DOHH2 (cell line): ENCODE data around the gene ARHGEF4.

Experiments
- H3F3A ChIP-seq: fragments of 200-600 bp; sonication (generic), shearing (Covaris generic); 2 replicates; pipeline ENCODE4 v1.6.0; 2016; ENCODE audit warnings: antibody characterized with exemption, mild to moderate bottlenecking; ENCODE audit not compliant: control insufficient read depth, insufficient read depth
- H3K27ac ChIP-seq: fragments of 200-600 bp; sonication (generic); 2 replicates; pipeline ENCODE4 v1.5.1; 2014; ENCODE audit warnings: low read depth, mild to moderate bottlenecking, low read length, moderate library complexity
- H3K27me3 ChIP-seq: fragments of 200-600 bp; sonication (generic); 2 replicates; pipeline ENCODE4 v1.6.1; 2014; ENCODE audit warnings: mild to moderate bottlenecking, low read length, mixed read lengths; ENCODE audit not compliant: control insufficient read depth
- H3K36me3 ChIP-seq: fragments of 200-600 bp; sonication (generic); 2 replicates; pipeline ENCODE4 v1.6.1; 2014; ENCODE audit warnings: mild to moderate bottlenecking, low read length, moderate library complexity, mixed read lengths; ENCODE audit not compliant: control insufficient read depth
- H3K4me1 ChIP-seq: fragments of 200-600 bp; sonication (generic); 2 replicates; pipeline ENCODE4 v1.6.1; 2014; ENCODE audit warnings: mild to moderate bottlenecking, low read length, mixed read lengths; ENCODE audit not compliant: control insufficient read depth
- H3K4me2 ChIP-seq: fragments of 200-600 bp; sonication (generic); 2 replicates; pipeline ENCODE4 v1.6.0; 2014; ENCODE audit warnings: mild to moderate bottlenecking, low read length, moderate library complexity
- H3K4me3 ChIP-seq: fragments of 200-600 bp; sonication (generic); 2 replicates; pipeline ENCODE4 v1.5.1; 2014; ENCODE audit warnings: mild to moderate bottlenecking, low read length, mixed read lengths
- H3K79me2 ChIP-seq: fragments of 200-600 bp; sonication (generic); 2 replicates; pipeline ENCODE4 v1.6.1; 2014; ENCODE audit warnings: mild to moderate bottlenecking, low read length, mixed read lengths; ENCODE audit not compliant: control insufficient read depth
- H3K9me2 ChIP-seq: fragments of 200-600 bp; sonication (generic); replicated peaks from 2 replicates; pipeline ENCODE4 v1.6.1; 2014; ENCODE audit warnings: mild to moderate bottlenecking, low read length, mixed read lengths; ENCODE audit not compliant: control insufficient read depth
- H3K9me3 ChIP-seq: fragments of 200-600 bp; sonication (generic); 2 replicates; pipeline ENCODE4 v1.6.1; 2014; ENCODE audit warnings: antibody characterized with exemption, low read length, mixed read lengths; ENCODE audit not compliant: control insufficient read depth, insufficient read depth
- H4K20me1 ChIP-seq: fragments of 200-600 bp; sonication (generic); 2 replicates; pipeline ENCODE4 v1.6.0; 2014; ENCODE audit warnings: low read depth, mild to moderate bottlenecking, antibody characterized with exemption, low read length, moderate library complexity; ENCODE audit not compliant: control insufficient read depth, insufficient read depth
- CTCF ChIP-seq: fragments of 200-600 bp; sonication (generic); IDR thresholded peaks from one replicate; pipeline ENCODE4 v1.5.1; 2014; ENCODE audit warnings: antibody characterized with exemption, mild to moderate bottlenecking, low read depth, low read length; ENCODE audit not compliant: poor library complexity, severe bottlenecking
- EZH2phosphoT487 ChIP-seq: fragments of 200-600 bp; sonication (generic); IDR thresholded peaks from 2 replicates; pipeline ENCODE4 v1.6.1; 2017; ENCODE audit warnings: borderline replicate concordance, mild to moderate bottlenecking, antibody characterized with exemption, low read length, moderate library complexity, mixed read lengths

The ARHGEF4 gene

GRCh38 chr2:130819608-130820278, 17.0 kb upstream of the ARHGEF4 start:
- Histone ChIP-seq H3K4me3 (no peak overlapping the region), H3K27me3 (no peaks in the 10 kb centered on the region), H3K4me2 (no peak overlapping the region), H3K79me2 (no peaks in the 10 kb centered on the region), H3K9me2 (no peaks in the 10 kb centered on the region), H3K36me3 (no peaks in the 10 kb centered on the region), H3K4me1 (no peaks in the 10 kb centered on the region), H4K20me1 (no peaks in the 10 kb centered on the region), H3K27ac (no peak overlapping the region), H3F3A (no peaks in the 10 kb centered on the region), H3K9me3 (no peaks in the 10 kb centered on the region)
- TF ChIP-seq CTCF (no peak), EZH2phosphoT487 (no peak)

GRCh38 chr2:130820279-130820861, 16.3 kb upstream of the ARHGEF4 start:
- TF ChIP-seq EZH2phosphoT487 (no peak), CTCF (no peak)
- Histone ChIP-seq H3K4me2 (no peak overlapping the region), H3K9me2 (no peaks in the 10 kb centered on the region), H3F3A (no peaks in the 10 kb centered on the region), H4K20me1 (no peaks in the 10 kb centered on the region), H3K36me3 (no peaks in the 10 kb centered on the region), H3K4me1 (no peaks in the 10 kb centered on the region), H3K4me3 (no peak overlapping the region), H3K27ac (no peak overlapping the region), H3K79me2 (no peaks in the 10 kb centered on the region), H3K9me3 (no peaks in the 10 kb centered on the region), H3K27me3 (no peaks in the 10 kb centered on the region)

- no peaks in the 10 kb centered on the region for H3F3A ChIP-seq
- no peaks in the 10 kb centered on the region for H3K27me3 ChIP-seq
- H4K20me1 ChIP-seq = no peaks in the 10 kb centered on the region
- H3K4me3 ChIP-seq = no peak overlapping the region
- no peaks in the 10 kb centered on the region for H3K79me2 ChIP-seq
- H3K9me3 ChIP-seq = no peaks in the 10 kb centered on the region
- TF ChIP-seq CTCF (no peak), EZH2phosphoT487 (no peak)
- no peaks in the 10 kb centered on the region for H3K4me1 ChIP-seq
- no peak overlapping the region for H3K27ac ChIP-seq
- H3K9me2 ChIP-seq = no peaks in the 10 kb centered on the region
- no peak overlapping the region for H3K4me2 ChIP-seq
- no peaks in the 10 kb centered on the region for H3K36me3 ChIP-seq
Observed at GRCh38 chr2:130821867-130822266, 14.8 kb upstream of the ARHGEF4 start.
